K562 (cell line): ENCODE data around the gene RGS5. TPM values are rescaled to one million over a fixed set of nuclear protein-coding genes. Genes with fewer than 3 reads are reported as not detected.

Experiments
- ATAC-seq: fragments of 200-7000 bp; cut with Tn5 transposase; 3 replicates; pipeline ENCODE4 v1.9.1; 2020; ENCODE audit warnings: moderate library complexity
- BruUV-seq: library from RNA; stranded (reverse); fragments of 400-500 nt; replicated peaks from 2 replicates; lab custom pipeline; 2021; lab: Mats Ljungman, UMichigan
- CTCF ChIA-PET: fragments of 300-600 bp; formaldehyde crosslinking; extraction: SDS; loops from one replicate; lab custom pipeline; 2021; ENCODE audit warnings: low intra/inter-chr PET ratio; lab: Yijun Ruan, JAX
- POLR2A ChIA-PET: fragments of 300-600, 350-650 bp; sonication (Branson Sonifier 250); formaldehyde crosslinking; extraction: SDS; loops from one replicate; lab custom pipeline; 2021; ENCODE audit warnings: antibody characterized with exemption, inconsistent platforms; lab: Yijun Ruan, JAX
- DNase-seq, 4 experiments: peaks; one replicate each; pipeline versions ENCODE4 v3.0.0 to v3.0.0-alpha.2; 2011 to 2018; ENCODE audit warnings: low spot score in 3 of 4, mixed read lengths in 3 of 4; ENCODE audit errors: extremely low read depth in 1 of 4
- FAIRE-seq: peaks from 2 replicates; lab custom pipeline; 2011; peaks lifted over from hg19 to GRCh38; lab: Jason Lieb, UNC
- H2AFZ ChIP-seq: 2 replicates; pipeline ENCODE4 v1.6.0; 2011; ENCODE audit warnings: low read depth, low read length, control low read depth, inconsistent platforms
- H3K27ac ChIP-seq: fragments of 200-600 bp; 3 replicates; pipeline ENCODE4 v1.8.0; 2011; ENCODE audit warnings: low read depth, mild to moderate bottlenecking, control low read depth, inconsistent platforms, low read length, moderate library complexity, mixed read lengths; ENCODE audit errors: extremely low read depth
- H3K27me3 ChIP-seq, 2 experiments: fragments of 300-600 bp in 1 of 2; 2 replicates in 1 of 2; 3 replicates in 1 of 2; pipeline versions ENCODE4 v1.6.0 to v1.8.0; 2011; ENCODE audit warnings: inconsistent platforms in 2 of 2, low read length in 2 of 2, mild to moderate bottlenecking in 1 of 2, mixed read lengths in 1 of 2, moderate library complexity in 1 of 2; ENCODE audit not compliant: control insufficient read depth in 2 of 2, insufficient read depth in 2 of 2
- H3K36me3 ChIP-seq: fragments of 300-600 bp; 3 replicates; pipeline ENCODE4 v1.8.0; 2011; ENCODE audit warnings: mild to moderate bottlenecking, low read length, inconsistent platforms; ENCODE audit not compliant: control insufficient read depth, insufficient read depth
- H3K4me1 ChIP-seq, 2 experiments: fragments of 200-600 bp in 1 of 2; replicated peaks in 1 of 2; 2 replicates in 1 of 2; 3 replicates in 1 of 2; pipeline versions ENCODE4 v1.5.1 to v1.8.0; 2011; ENCODE audit warnings: inconsistent platforms in 2 of 2, low read length in 2 of 2, mild to moderate bottlenecking in 1 of 2, mixed read lengths in 1 of 2, moderate library complexity in 1 of 2; ENCODE audit not compliant: control insufficient read depth in 2 of 2, insufficient read depth in 2 of 2
- H3K4me2 ChIP-seq: 2 replicates; pipeline ENCODE4 v1.6.1; 2011; ENCODE audit warnings: low read length, control low read depth, inconsistent platforms, mixed read lengths; ENCODE audit not compliant: insufficient read depth
- H3K4me3 ChIP-seq: fragments of 200-600 bp; sonication (generic), shearing (Covaris generic); 2 replicates; pipeline ENCODE4 v1.5.1; 2016; ENCODE audit warnings: control low read depth, inconsistent platforms
- H3K79me2 ChIP-seq: fragments of 200-600 bp; 3 replicates; pipeline ENCODE4 v1.8.0; 2011; ENCODE audit warnings: low read length, inconsistent platforms; ENCODE audit not compliant: control insufficient read depth, insufficient read depth
- H3K9ac ChIP-seq, 2 experiments: 2 replicates each; pipeline versions ENCODE4 v1.6.0 to v1.6.1; 2011; ENCODE audit warnings: low read depth in 2 of 2, low read length in 2 of 2, control low read depth in 1 of 2, inconsistent platforms in 1 of 2, mild to moderate bottlenecking in 1 of 2, mixed read lengths in 1 of 2; ENCODE audit not compliant: insufficient read depth in 1 of 2
- H3K9me1 ChIP-seq: one replicate; pipeline ENCODE4 v1.6.0; 2011; ENCODE audit warnings: inconsistent platforms, mild to moderate bottlenecking, low read length, moderate library complexity; ENCODE audit not compliant: control insufficient read depth, insufficient read depth
- H3K9me3 ChIP-seq: replicated peaks from 2 replicates; pipeline ENCODE4 v1.5.1; 2011; ENCODE audit warnings: low read depth, low read length, inconsistent platforms; ENCODE audit not compliant: control insufficient read depth, insufficient read depth
- H4K20me1 ChIP-seq: replicated peaks from 2 replicates; pipeline ENCODE4 v1.6.1; 2011; ENCODE audit warnings: low read length, inconsistent platforms, mixed read lengths; ENCODE audit not compliant: control insufficient read depth, insufficient read depth
- BRF1 ChIP-seq: IDR thresholded peaks from 3 replicates; pipeline ENCODE4 v1.6.1; 2011; ENCODE audit warnings: borderline replicate concordance, mild to moderate bottlenecking; ENCODE audit not compliant: insufficient read length; ENCODE audit errors: extremely low read depth
- CBFA2T3 ChIP-seq: fragments of 450-650 bp; IDR thresholded peaks from 2 replicates; pipeline ENCODE4 v1.6.1; 2017
- CTBP1 ChIP-seq: fragments of 450-650 bp; IDR thresholded peaks from 2 replicates; pipeline ENCODE4 v1.6.1; 2016; ENCODE audit warnings: borderline replicate concordance
- FOXP1 ChIP-seq: sonication (generic); formaldehyde crosslinking; IDR thresholded peaks from 2 replicates; pipeline ENCODE4 v1.8.0; 2022; ENCODE audit warnings: mild to moderate bottlenecking, missing genetic modification reagents
- HSF4 ChIP-seq: fragments of 250-450 bp; sonication (Bioruptor Pico); IDR thresholded peaks from 2 replicates; pipeline ENCODE4 v2.1.2; 2022; ENCODE audit warnings: mild to moderate bottlenecking, moderate library complexity, borderline replicate concordance
- IFI16 ChIP-seq: fragments of 250-450 bp; sonication (Bioruptor Pico); IDR thresholded peaks from 2 replicates; pipeline ENCODE4 v2.1.2; 2022; ENCODE audit warnings: mild to moderate bottlenecking, inconsistent platforms
- ILK ChIP-seq: fragments of 450-650 bp; IDR thresholded peaks from 2 replicates; pipeline ENCODE4 v1.6.1; 2016; ENCODE audit warnings: missing genetic modification characterization, low read depth, mild to moderate bottlenecking, missing compliant biosample characterization, moderate library complexity, borderline replicate concordance
- NFXL1 ChIP-seq: fragments of 450-650 bp; formaldehyde crosslinking; IDR thresholded peaks from 2 replicates; pipeline ENCODE4 v1.4.0; 2021; ENCODE audit warnings: mild to moderate bottlenecking
- NR3C1 ChIP-seq: sonication (generic); formaldehyde crosslinking; IDR thresholded peaks from 2 replicates; pipeline ENCODE4 v1.8.1; 2022; ENCODE audit warnings: missing genetic modification reagents
- POLR3G ChIP-seq: IDR thresholded peaks from 2 replicates; pipeline ENCODE4 v1.6.1; 2011; ENCODE audit not compliant: insufficient read length, insufficient replicate concordance; ENCODE audit errors: extremely low read depth
- WGBS: fragments of 100-300 bp; shearing (Covaris generic); methylation state at CpG from one replicate; pipeline ENCODE4 v1.1.6; 2016; ENCODE audit warnings: low coverage, mixed read lengths; ENCODE audit not compliant: insufficient coverage; ENCODE audit errors: missing lambda C conversion rate; 5-methylcytosine and 5-hydroxymethylcytosine counted together
- in situ Hi-C: fragments of 300-500 bp; cut with MboI; formaldehyde crosslinking; loops from 4 replicates; pipeline ENCODE4 v1.15.0; 2018; ENCODE audit warnings: inconsistent platforms, mixed read lengths
- intact Hi-C: fragments of 100-400 bp; cut with micrococcal nuclease; formaldehyde crosslinking; loops from 2 replicates; pipeline ENCODE4 v1.14.2; 2022
- polyA plus RNA-seq, 8 experiments: library from polyadenylated mRNA; depleted of rRNA in 4 of 8; stranded (reverse) in 5 of 8; unstranded in 3 of 8; fragments of >200 nt; fragmentation: Nextera tagmentation in 2 of 8; fragmentation: Illumina TruSeq in 1 of 8; extraction: Ambion mirVana in 2 of 8; extraction: Trizol in 1 of 8; gene quantifications; 2 replicates each; pipeline versions ENCODE4 v1.2.1 to v1.2.3, GENCODE V29; 2011 to 2014; ENCODE audit warnings: inconsistent platforms in 1 of 8, missing spikeins in 1 of 8
- total RNA-seq, 7 experiments: library from RNA; depleted of rRNA in 6 of 7; stranded (reverse); fragments of >200 nt in 6 of 7; fragmentation: Illumina TruSeq in 2 of 7; extraction: Trizol in 2 of 7; gene quantifications; 2 replicates each; pipeline versions ENCODE4 v1.2.1 to v1.2.3, GENCODE V29; 2011 to 2021; ENCODE audit warnings: low replicate concordance in 1 of 7
- TF ChIP-seq, protein P1 (sequence below): fragments of 250-450 bp; sonication (Bioruptor Pico); IDR thresholded peaks from 2 replicates; pipeline ENCODE4 v1.5.0; 2020; ENCODE audit warnings: mild to moderate bottlenecking
- TF ChIP-seq, protein P2 (sequence below): sonication (generic); formaldehyde crosslinking; IDR thresholded peaks from 2 replicates; pipeline ENCODE4 v1.4.0; 2020; ENCODE audit warnings: mild to moderate bottlenecking, missing genetic modification reagents
- TF ChIP-seq, protein P3 (sequence below): fragments of 250-450 bp; sonication (Bioruptor Pico); IDR thresholded peaks from 2 replicates; pipeline ENCODE4 v1.5.0; 2021
- TF ChIP-seq, protein P4 (sequence below): fragments of 250-450 bp; sonication (Bioruptor Pico); IDR thresholded peaks from 2 replicates; pipeline ENCODE4 v1.9.0; 2021; ENCODE audit warnings: mild to moderate bottlenecking, inconsistent platforms

The RGS5 gene
- total and polyA plus RNA-seq, 9 of the 15 experiments (the other 6 are each of a cell fraction or from before 2014, with no cell fraction given): 0.71 to 5.3 (median 2.4) TPM

DNA sequence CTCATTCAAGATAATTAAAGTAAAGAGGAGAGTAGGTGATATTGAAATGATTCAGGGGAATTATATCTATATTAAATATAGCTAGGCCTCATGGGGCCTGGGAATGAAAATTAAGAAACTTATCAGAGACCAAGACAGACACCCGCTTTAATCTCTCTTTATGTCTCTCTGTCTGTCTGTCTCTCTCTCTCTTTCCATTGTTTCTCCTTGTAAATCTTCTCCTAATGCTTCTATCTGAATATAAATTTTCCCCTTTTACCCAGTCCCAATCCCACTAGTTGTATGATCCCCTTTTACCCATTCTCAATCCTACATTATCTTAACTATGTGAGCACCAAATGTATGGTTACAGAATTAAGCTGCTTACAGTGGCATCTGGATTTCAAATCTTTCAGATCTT lies 61.2 kb downstream of the RGS5 start (continued):
- TF ChIP-seq FOXP1: no peak
- TF ChIP-seq IFI16: no peak
- TF ChIP-seq NR3C1 (CRISPR knock-in tag): no peak
- no peak for TF ChIP-seq HSF4
- TF ChIP-seq CTBP1: no peak
- TF ChIP-seq, protein P1, sequence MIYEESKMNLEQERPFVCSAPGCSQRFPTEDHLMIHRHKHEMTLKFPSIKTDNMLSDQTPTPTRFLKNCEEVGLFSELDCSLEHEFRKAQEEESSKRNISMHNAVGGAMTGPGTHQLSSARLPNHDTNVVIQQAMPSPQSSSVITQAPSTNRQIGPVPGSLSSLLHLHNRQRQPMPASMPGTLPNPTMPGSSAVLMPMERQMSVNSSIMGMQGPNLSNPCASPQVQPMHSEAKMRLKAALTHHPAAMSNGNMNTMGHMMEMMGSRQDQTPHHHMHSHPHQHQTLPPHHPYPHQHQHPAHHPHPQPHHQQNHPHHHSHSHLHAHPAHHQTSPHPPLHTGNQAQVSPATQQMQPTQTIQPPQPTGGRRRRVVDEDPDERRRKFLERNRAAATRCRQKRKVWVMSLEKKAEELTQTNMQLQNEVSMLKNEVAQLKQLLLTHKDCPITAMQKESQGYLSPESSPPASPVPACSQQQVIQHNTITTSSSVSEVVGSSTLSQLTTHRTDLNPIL (CRISPR knock-in tag): no peak
- no peak for TF ChIP-seq CBFA2T3
- TF ChIP-seq, protein P2, sequence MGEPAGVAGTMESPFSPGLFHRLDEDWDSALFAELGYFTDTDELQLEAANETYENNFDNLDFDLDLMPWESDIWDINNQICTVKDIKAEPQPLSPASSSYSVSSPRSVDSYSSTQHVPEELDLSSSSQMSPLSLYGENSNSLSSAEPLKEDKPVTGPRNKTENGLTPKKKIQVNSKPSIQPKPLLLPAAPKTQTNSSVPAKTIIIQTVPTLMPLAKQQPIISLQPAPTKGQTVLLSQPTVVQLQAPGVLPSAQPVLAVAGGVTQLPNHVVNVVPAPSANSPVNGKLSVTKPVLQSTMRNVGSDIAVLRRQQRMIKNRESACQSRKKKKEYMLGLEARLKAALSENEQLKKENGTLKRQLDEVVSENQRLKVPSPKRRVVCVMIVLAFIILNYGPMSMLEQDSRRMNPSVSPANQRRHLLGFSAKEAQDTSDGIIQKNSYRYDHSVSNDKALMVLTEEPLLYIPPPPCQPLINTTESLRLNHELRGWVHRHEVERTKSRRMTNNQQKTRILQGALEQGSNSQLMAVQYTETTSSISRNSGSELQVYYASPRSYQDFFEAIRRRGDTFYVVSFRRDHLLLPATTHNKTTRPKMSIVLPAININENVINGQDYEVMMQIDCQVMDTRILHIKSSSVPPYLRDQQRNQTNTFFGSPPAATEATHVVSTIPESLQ (CRISPR knock-in tag): no peak
- TF ChIP-seq, all 486 proteins: peak for 0

DNA sequence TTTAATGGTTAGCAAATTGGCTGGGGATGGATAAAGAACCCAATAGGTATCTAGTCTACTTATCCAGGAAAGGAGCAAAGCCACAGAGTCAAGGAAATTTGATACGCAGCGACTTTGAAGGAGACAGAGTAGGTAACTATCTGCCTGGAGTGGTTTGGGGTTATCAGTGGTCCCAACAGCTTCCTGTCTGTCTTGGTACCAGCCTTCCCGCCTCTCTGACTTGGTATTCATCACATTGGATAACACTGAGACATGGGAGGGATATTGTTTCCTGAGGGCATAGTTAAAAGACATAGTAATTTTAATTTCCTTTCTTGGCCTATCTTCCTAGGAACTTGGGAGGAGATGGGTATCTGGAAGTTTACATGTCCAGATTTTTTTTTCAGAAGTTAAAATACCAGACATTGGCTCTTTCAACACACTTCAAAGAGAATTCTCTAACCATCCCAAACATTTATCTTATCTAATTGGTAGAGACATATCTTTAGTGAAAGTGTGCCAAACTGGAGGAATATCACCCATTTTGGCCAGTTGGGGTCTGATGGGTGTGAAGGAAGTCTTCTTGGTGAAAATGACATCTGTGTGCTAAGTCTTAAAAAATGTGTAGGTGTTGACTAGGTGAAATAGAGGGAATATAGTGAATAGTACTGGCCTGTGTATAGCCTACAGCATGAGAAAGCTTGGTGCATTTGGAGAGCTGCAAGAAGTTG lies 65.0 kb downstream of the RGS5 start:
- no peaks in the 10 kb centered on the region for H3K9me3 ChIP-seq
- H3K27me3 ChIP-seq: no peaks in the 10 kb centered on the region
- no peak overlapping the region for H3K4me3 ChIP-seq
- ChIA-PET CTCF (no interaction called here), POLR2A (no interaction called here)
- no peak for FAIRE-seq
- no TSS peak for BruUV-seq
- no peak overlapping the region for H2AFZ ChIP-seq
- intact Hi-C loops: no loop called here
- H3K4me2 ChIP-seq: no peak overlapping the region
- no peaks in the 10 kb centered on the region for H3K9me1 ChIP-seq
- no peak for DNase-seq
- H3K4me1 ChIP-seq: no peaks in the 10 kb centered on the region
- in situ Hi-C loops: no loop called here
- no peak overlapping the region for H3K9ac ChIP-seq
- no peaks in the 10 kb centered on the region for H4K20me1 ChIP-seq
- no peak for ATAC-seq
- no peaks in the 10 kb centered on the region for H3K36me3 ChIP-seq
- no peak overlapping the region for H3K27ac ChIP-seq
- WGBS: 0% methylated on average over 3 of the region's 3 CpGs
- H3K79me2 ChIP-seq: no peaks in the 10 kb centered on the region
- TF ChIP-seq ILK (no peak), POLR3G (no peak), NFXL1 (CRISPR knock-in tag) (no peak), BRF1 (no peak)
- TF ChIP-seq, protein P3, sequence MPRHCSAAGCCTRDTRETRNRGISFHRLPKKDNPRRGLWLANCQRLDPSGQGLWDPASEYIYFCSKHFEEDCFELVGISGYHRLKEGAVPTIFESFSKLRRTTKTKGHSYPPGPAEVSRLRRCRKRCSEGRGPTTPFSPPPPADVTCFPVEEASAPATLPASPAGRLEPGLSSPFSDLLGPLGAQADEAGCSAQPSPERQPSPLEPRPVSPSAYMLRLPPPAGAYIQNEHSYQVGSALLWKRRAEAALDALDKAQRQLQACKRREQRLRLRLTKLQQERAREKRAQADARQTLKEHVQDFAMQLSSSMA (CRISPR knock-in tag): no peak
- TF ChIP-seq, protein P4, sequence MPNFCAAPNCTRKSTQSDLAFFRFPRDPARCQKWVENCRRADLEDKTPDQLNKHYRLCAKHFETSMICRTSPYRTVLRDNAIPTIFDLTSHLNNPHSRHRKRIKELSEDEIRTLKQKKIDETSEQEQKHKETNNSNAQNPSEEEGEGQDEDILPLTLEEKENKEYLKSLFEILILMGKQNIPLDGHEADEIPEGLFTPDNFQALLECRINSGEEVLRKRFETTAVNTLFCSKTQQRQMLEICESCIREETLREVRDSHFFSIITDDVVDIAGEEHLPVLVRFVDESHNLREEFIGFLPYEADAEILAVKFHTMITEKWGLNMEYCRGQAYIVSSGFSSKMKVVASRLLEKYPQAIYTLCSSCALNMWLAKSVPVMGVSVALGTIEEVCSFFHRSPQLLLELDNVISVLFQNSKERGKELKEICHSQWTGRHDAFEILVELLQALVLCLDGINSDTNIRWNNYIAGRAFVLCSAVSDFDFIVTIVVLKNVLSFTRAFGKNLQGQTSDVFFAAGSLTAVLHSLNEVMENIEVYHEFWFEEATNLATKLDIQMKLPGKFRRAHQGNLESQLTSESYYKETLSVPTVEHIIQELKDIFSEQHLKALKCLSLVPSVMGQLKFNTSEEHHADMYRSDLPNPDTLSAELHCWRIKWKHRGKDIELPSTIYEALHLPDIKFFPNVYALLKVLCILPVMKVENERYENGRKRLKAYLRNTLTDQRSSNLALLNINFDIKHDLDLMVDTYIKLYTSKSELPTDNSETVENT (CRISPR knock-in tag): no peak
